8988T (cell line): ENCODE data around the gene GPR89A.
"Not testable (repeated sequence)": the region's sequence is repeated elsewhere in the genome, so short reads cannot be mapped to it uniquely, and the experiment has no call there.

Experiments
- DNase-seq: peaks from one replicate; pipeline ENCODE4 v3.0.0; 2011

The GPR89A gene

DNA sequence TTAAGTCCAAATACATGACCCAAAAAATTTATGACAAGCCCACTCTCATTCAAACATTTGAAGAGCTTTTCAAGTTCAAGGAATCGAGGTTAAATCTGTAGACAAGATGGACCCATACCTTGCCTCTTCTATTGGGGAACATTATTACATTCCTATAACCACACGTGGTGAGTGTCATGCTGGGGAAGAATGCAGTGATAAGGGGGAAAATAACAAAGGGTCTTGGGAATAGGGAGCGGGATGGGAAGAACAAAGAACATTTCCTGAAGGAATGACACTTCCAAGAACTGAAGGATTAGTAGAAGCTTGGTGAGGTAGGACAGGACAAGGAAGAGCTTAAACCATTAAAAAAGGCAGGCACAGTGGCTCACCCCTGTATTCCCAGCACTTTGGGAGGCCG lies 80.5 kb downstream of the GPR89A start:
- no peak for DNase-seq

DNA sequence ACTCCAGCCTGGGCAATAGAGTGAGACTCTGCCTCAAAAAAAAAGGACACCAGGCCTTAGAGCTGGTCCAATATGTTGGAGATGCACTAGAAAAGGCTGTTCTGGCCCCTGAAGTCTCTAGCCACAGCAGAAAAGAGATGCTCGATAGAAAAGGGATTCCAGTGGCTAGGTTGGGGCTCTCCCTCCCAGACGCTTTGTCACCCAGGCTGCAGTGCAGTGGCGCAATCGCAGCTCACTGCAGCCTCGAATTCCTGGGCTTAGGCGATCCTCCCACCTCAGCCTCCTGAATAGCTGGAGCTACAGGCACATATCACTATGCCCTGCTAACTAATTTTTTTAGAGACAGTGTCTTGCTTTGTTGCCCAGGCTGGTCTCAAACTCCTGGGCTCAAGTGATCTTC lies 81.1 kb downstream of the GPR89A start:
- DNase-seq, result no peak

DNA sequence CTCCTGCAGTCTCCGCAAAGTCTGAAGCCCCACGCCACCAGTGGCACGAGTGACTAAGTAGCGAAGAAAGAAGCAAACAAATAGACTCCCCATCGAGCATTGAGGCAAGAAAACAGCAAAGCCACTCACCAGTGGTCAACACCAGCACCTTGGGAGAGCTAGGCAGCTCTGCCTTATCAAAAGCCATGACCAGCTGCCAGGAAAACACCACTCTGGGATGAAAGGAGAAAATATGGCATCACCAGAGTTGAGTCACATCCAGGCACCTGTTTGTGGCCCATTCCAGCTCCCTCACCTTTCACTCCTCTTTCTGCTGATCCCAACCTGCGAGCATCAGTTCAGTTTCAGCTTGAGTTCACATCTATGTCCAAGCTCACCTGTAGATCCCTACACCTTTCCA lies 82.1 kb downstream of the GPR89A start:
- no peak for DNase-seq

DNA sequence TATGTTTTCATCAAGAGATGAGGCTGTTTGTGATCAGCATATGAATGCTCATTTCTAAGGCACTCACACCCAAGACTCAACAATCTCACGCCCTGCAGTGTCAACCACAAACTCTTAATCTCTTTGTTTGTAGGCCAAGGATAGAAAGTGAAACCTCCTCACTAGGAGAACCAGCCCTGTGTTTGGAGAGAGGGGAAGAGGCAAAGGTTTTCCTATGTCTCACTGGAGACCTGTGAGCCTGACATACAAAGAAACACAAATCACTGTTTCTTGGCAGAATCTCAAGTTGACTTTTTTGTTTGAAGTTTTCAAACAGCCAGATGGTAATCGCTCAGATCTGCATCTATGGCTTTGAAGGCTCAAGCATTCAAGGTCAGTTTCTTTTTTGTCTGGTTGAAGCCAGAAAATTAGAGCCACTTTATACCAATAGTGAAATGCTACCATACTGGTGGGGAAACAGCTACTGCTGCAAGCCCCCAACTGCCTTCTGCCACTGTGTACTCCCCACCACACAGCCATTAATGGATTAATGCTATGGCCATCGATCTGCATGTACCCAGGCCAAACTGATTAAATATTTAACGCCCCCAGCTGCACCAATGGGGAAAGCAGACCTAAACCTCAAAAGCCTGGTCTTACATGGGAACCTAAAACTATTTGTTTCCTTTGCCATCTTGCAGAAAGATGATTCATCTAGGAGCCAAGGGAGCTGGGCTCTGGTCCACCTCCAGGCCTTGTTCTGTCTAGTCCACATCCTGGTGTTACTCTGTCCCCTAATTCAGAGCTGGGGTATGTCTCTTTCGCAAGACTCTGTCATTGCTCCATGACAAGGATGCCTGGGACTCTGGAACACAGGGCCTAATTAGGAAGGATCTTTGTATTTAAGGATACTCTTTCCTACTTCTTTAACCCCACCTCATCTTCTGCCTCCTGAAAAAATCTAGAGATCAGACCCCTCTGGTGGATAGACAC lies 83.1 kb downstream of the GPR89A start:
- DNase-seq, result no peak

DNA sequence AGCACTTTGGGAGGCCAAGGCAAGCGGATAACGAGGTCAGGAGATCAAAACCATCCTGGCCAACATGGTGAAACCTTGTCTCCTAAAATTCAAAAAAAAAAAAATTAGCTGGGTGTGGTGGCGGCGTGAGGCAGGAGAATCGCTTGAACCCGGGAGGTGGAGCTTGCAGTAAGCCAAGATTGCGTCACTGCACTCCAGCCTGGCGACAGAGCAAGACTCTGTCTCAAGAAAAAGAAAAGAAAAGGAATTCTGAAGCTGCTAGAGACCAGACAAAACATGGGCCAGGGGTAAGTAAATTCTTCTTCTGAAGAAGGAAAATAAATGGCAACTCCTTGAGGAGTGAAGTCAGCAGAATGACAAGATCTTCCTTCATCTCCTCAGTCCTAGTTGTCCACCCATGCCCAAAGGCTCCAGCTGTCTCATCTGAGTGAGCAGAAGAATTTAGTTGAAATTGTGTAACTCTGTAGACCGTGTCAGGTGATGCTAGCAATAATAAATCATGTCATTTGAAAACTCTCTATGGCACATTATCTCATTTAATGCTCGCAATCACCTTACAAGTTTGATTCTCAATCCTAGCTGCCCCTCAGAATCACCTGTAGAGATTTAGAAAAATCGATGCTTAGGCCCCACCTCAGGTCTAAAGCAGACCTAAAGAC lies 85.1 kb downstream of the GPR89A start:
- DNase-seq, result no peak

DNA sequence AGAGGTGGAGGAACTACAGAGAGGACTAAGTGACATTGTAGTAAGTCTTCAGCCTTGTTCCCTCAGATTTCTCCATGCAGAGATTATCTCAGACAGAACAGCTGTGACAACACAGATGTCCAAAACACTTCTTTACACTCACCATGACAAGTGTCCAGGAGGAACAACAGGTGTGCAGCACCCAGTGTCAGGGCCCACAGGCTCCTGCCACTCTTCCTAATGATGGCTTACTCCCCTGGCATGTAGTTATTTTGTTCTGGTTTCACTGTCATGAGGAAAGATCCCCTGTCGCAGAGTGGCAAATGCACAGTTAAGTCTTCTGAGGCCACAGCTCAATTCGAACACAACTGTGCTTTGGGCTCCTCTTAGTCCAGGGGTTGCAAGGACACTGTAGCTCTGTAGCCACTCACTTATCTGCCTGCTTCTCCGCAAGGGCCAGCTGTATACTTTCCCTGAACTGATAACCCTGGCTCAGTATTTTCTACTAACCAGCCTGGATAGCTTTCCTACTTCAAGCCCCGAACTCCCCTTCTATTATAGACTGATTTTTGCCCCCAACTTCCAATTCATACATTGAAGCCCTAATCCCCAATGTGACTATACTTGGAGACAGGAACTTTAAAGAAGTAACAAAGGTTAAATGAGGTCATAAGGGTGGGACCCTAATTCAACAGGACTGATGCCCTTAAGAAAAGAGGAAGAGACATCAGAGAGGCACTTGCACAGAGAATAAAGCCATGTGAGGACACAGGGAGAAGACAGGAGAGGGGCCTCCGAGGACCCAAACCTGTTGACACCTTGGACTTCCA lies 88.2 kb downstream of the GPR89A start:
- DNase-seq, result no peak

DNA sequence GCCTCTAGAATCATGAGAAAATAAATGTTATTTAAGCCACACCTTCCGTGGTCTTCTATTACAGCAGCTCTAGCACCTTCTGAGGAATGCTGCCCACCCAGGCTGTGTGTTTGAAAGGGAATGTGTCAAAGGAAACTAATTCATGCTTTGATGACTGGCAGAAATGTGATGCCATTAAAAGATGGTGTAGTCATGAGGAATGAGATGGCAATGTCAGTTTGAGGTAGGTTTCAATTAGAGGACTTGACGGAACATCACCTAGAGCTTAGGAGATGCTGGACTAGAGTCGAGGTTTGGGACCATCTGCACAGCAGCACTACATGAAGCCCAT lies 88.8 kb downstream of the GPR89A start:
- DNase-seq, result no peak

DNA sequence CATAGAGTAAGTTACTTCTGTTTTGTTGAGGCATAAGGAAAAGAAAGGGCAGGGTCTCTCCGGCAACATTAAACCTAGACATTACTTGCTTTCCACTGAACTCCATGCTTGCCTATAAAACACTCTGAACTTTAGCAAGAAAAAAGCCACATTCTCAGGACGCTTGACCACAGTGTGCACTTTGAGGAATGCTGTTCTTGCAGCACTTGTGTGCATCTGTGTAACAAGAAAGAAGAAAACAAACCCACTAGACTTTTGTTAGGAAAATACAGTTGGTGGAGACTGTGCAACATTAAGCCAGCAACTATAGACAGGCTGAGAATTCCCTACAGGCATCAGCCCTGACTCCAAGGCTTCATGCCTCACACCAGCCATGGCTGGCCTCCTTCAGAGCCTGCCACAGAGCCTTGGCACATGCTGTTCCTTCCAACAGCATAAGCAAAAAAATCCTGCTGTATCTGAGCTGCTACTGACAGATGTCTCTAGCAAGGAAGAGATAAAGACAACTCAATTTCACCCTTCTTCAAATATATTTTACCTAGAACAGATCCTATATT lies 93.6 kb downstream of the GPR89A start:
- no peak for DNase-seq

DNA sequence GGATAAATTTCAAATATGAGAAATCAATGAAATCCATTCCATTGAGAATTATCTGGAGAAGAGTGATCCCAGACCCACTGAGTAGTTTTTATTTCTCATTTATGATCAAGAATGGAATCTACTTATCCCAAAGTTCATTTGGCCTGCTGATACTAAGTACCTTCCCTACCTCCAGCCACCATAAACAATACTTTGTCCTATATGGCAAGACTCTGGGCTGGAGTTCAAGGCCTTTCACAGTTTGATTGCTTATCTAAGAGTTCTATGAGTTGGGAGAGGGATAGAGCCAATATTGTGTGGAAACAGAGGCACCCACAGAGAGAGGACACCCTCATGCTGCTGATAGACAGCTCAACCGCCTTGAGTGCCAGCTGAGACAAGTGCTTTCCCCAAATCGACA lies 94.3 kb downstream of the GPR89A start:
- no peak for DNase-seq

DNA sequence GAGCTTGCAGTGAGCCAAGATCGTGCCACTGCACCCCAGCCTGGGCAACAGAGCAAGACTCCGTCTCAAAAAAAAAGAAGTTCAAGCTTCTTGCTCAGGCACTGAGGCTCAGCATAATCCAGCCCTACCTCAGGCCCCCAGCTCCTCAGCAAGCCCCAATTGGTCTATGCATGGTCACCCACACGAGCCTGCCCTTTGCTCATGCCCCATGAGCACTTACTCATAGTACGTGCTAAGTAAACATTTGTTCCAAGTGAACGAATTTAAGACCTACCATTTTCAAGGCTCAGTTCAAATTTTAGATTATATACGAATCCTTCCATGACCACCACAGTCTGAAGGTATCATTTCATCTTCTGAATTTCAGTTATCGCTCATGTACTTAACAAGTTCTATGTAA lies 95.0 kb downstream of the GPR89A start:
- DNase-seq, result no peak

DNA sequence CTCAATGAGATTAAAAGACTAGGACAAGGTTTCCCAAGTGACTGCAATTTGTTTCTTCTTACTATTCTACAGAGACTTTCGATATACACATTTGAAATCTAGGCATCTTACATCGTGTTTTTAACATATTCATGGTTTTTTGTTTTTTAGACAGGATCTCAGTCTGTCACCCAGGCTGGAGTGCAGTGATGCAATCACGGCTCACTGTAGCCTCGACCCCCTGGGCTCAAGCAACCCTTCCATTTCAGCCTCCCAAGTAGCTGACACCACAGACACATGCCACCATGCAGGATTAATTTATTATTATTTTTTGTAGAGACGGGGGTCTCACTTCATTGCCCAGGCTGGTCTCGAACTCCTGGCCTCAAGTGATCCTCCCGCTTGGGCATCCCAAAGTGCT lies 97.8 kb downstream of the GPR89A start:
- no peak for DNase-seq

DNA sequence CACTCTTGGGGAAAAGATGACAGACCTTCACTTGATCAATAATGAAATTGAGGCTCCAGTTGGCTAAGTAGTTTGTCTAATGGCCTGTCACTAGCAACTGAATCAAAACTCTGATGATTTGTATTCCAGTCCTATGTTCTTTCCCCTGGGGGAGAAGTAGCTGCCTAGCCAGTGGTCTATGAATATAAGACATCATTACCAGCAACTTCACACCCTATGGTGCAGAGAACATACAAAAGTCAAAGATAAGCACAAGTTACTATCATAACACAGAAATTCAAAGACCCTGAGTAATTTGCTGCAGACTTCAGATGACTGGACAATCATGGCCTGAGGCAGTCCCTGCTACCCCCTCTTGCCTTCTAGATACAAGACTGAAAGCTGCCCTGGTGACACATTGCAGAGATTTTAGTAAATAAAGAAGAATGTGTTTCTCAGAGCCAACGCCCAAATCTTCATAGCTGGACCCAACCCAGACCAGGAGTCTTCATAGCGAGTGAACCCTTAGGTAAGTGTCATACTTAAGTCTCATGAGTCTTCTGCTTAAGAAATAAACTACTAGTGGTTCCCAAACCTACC lies 98.4 kb downstream of the GPR89A start:
- DNase-seq, result no peak

DNA sequence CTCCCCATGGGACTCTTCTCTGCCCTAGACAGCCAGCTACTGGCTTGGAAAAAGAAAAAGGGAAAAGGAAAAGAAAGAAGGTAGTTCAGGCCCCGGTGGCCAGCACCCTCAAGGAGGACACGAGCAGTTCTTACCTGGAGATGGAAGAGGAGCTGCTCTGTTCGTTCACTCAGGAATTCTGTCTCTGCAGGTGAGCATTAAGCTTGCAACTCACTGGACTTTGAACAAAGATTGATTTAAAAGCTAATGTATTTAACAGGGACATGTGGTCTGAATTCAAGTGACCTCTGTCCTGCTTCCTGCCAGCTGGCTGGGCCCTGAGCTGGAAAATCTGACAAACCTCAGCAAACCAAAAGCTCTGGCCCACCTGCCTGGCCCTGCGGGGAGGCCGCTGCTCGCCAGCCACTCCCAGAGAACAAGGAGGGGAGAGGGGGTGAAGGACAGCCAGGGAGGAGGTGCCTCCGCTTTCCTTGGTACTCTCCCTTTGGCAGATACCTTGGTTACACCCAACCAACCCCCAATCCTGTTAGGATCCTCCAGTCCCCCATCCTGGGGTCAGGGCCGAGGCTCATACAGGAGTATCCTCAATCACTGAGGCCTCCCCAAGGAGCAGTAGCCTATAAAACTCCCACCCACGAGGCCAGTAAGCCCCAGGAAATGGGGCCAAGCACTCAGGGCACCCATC lies 99.5 kb downstream of the GPR89A start, which contains the start of gene PDZK1:
Gene PDZK1 (minus strand): TSS at position 186 of the 685 bp plus-strand sequence. CDS start 19,347 bp downstream, outside the sequence.
- DNase-seq, result no peak

DNA sequence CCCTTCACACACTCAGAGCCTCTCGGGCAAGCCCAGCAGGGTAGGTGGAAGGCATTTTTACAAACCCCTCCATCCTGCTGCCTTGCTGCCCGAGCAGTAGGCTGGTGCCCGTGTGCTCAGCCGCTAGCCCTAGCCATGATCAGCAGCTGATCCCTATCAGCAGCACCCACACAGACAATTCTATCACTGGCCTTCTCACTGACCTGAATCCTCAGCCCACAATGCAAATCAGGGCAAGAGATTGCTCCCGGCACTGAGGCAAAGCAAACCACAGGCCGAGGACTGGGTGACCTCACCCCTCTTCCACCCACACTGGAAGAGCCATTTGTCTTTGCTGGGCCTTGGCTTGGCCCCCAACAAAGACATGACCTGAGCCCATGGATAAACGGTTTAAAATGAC lies 100.3 kb downstream of the GPR89A start:
- no peak for DNase-seq

DNA sequence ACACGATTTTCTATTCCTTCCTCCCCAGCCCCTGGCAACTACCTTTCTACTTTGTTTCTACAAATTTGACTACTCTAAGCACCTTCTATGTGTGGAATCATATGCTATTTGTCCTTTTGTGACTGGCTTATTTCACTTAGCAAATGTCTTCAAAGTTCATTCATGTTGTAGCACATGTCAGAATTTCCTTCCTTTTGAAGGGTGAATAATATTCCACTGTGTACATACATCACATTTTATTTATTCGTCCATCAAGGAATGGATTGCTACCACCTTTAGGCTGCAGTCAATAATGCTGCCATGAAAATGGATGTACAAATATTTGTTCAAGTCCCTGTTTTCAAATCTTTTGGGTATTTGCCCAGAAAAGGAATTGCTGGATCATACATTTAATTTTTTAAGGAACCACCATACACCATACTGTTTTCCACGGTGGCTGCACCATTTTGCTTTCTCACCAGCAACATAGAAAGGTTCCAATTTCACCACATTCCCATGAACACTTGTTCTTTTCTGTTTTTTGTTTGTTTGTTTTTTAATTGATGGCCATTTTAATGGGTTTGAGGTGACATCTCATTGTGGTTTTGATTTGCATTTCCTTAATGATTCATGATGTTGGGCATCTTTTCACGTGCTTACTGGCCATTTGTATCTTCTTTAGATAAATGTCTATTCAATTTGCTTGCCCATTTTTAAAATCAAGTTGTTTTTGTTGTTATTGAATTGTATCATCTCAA lies 102.7 kb downstream of the GPR89A start:
- no peak for DNase-seq

DNA sequence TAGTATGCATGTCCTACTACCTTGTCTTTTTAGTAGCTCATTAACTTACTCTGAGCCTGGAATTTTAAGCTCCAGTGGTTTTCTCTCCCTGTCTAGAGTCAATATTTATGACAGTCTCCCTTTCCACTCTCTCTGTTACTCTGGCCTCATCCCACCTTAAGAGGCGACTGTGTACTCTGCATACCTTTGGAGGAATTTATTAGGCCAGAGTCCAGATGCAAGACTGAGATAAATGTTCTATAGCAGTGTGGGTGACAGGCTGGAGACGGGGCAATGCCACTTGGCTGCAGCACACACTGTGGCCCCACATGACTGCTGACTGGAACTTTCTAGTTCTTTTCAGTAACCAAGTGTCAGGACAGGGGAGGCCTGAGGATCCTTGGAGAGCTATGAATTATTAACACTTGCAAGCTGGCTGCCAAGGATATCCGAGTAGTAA lies 103.4 kb downstream of the GPR89A start:
- DNase-seq, result no peak

DNA sequence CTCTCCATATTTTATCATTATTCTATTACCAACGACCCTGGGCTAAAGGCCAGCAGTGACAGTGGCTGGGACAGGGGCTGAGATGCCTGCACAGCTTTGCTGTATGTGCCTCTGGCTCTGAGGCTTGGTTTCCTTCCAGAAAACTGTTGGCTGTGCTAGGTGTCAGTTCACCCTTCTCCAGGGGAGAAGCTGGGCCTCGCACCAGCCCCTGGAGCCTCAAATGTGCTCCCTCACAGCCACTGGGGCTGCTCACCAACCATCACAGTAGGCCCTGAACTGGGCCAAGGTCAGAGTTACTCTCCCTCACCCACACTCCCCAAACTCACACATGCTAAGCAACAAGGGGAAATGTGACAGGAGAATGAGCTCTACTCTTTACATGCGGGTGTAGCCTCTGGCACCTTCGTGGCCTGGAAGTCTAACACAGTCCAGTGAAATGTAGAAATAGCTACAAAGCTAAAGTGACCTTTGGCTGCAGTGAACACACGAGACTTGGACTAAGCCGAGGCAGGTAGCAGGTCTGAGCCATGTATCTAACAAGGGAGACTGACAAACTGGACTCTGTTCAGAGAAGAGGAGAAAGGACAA lies 106.8 kb downstream of the GPR89A start:
- DNase-seq, result no peak

DNA sequence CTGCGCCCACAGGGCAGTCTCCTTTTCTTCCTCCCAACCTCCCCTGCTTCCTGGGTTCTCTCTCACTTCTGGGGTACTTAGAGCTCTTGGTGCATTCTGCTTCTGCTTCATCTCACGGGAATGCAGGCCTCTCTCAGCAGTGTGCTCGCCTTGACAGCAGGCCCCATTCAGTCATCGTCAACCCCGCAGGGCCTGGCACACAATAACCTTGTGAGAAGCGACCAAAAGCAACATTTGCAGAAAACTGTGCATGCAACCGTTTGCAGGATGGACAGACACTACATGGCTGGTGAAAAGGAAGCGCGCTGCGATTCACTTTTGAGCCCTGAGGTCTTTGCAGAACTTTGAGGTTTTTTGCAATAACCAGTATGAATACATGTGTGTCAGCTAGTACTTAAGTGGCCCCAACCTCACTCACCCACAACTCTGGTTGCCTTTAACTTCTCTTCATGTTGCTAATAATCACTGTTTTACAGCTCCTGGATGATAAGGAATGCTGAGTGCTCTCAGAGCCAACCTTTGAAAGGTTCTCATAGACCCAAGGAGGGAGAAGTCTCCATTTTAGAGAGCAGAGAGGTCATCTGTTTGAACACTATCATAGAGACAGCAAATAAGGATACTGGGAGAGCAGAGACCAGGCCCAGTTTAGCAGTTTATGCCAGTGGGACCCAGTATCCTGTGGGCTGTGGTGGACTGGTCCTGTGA lies 109.0 kb downstream of the GPR89A start:
- DNase-seq, result no peak

DNA sequence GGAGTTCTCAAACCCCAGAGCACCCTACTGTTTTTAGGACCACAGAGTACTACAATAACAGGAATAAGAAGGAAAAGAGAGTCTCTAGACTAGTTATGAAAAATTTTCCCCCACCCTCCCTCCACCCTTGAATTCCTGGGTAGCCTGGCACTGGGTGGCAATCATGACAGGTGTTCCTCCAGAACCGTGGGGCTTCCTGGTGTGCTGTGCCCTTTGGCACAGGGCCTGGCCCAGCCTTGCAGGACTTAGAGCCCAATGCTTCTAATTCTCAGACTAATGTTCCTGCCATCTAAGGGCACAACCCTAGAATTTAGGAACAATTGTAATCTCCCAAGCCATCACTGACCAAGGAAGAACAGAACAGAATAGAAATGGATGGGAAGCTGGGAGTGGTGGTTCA lies 110.0 kb downstream of the GPR89A start:
- no peak for DNase-seq

DNA sequence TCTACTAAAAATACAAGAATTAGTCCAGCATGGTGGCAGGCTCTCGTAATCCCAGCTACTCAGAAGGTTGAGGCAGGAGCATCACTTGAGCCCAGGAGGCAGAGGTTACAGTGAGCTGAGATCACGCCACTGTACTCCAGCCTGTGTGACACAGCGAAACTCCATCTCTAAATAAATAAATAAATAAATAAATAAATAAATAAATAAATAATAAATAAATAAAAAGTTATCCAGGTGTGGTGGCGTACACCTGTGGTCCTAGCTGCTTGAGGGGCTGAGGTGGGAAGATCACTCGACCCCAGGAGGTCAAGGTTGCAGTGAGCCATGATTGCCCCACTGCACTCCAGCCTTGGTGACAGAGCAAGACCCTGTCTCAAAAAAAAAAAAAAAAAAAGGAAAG lies 110.7 kb downstream of the GPR89A start:
- not testable (repeated sequence) for DNase-seq
